CD4-positive, alpha-beta T cell treated with Interferon alpha-2 for 1 hour (primary cell): ENCODE data around the gene CCDC112.
A peak's percentile ranks its signal among the peaks of the same experiment; 100 is the strongest.

ENCODE experiments used
- DNase-seq, 2 donors: peaks; one replicate each; pipeline ENCODE4 v3.0.0-alpha.2; 2020 to 2022

Gene CCDC112

GRCh38 chr5:115317736-115318135 is 21.3 kb upstream of the CCDC112 start:
- DNase-seq = no peak

- no peak for DNase-seq
Observed at GRCh38 chr5:115317320-115317719, 20.9 kb upstream of the CCDC112 start.

- DNase-seq = no peak
Observed at GRCh38 chr5:115313632-115314031, 17.2 kb upstream of the CCDC112 start.

GRCh38 chr5:115313052-115313451 is 16.6 kb upstream of the CCDC112 start:
- no peak for DNase-seq

GRCh38 chr5:115309751-115310370 is 13.4 kb upstream of the CCDC112 start:
- DNase-seq = peak in 1 of 2 donors; percentile 60

- DNase-seq = no peak
Observed at GRCh38 chr5:115308815-115309214, 12.4 kb upstream of the CCDC112 start.

- DNase-seq = no peak
Observed at GRCh38 chr5:115306011-115306536, 9.6 kb upstream of the CCDC112 start.

GRCh38 chr5:115304496-115304895 is 8.0 kb upstream of the CCDC112 start:
- no peak for DNase-seq

- DNase-seq = no peak
Observed at GRCh38 chr5:115298811-115299210, 2.4 kb upstream of the CCDC112 start.

GRCh38 chr5:115297031-115297430 is 577 bp upstream of the CCDC112 start:
- no peak for DNase-seq

- no peak for DNase-seq
Observed at GRCh38 chr5:115295777-115296123, 704 bp downstream of the CCDC112 start.

GRCh38 chr5:115291397-115291796 is 5.1 kb downstream of the CCDC112 start:
- no peak for DNase-seq

- no peak for DNase-seq
Observed at GRCh38 chr5:115289104-115289503, 7.3 kb downstream of the CCDC112 start.

- no peak for DNase-seq
Observed at GRCh38 chr5:115284021-115284420, 12.4 kb downstream of the CCDC112 start.

GRCh38 chr5:115282131-115282530 is 14.3 kb downstream of the CCDC112 start:
- no peak for DNase-seq

GRCh38 chr5:115274584-115274983 is 21.9 kb downstream of the CCDC112 start:
- no peak for DNase-seq

GRCh38 chr5:115272297-115272958 is 24.0 kb downstream of the CCDC112 start:
- DNase-seq = no peak

GRCh38 chr5:115271295-115272050 is 25.0 kb downstream of the CCDC112 start:
- DNase-seq = no peak

- no peak for DNase-seq
Observed at GRCh38 chr5:115267617-115268016, 28.8 kb downstream of the CCDC112 start.

- no peak for DNase-seq
Observed at GRCh38 chr5:115265220-115265619, 31.2 kb downstream of the CCDC112 start.

GRCh38 chr5:115264786-115265185 is 31.7 kb downstream of the CCDC112 start:
- no peak for DNase-seq

- DNase-seq = no peak
Observed at GRCh38 chr5:115263078-115263380, 33.4 kb downstream of the CCDC112 start.

- peak; percentile 66 to 70 for DNase-seq
Observed at GRCh38 chr5:115262321-115263077, 34.0 kb downstream of the CCDC112 start, which contains the start of gene PGGT1B. Gene PGGT1B (minus strand): TSS chr5:115262877. CDS start chr5:115262851, 26 bp downstream.
